Activated CD4-positive, alpha-beta T cell treated with anti-CD3 and anti-CD28 coated beads, Interleukin-2, amount 10 ng/mL, durations not matched to agents 24 days and 14 days (primary cell): ENCODE measurements around the gene MAGEA11. TPM values are rescaled to one million over a fixed set of nuclear protein-coding genes. Genes with fewer than 3 reads are reported as not detected.
A peak's percentile ranks its signal among the peaks of the same experiment; 100 is the strongest.
"Not testable (repeated sequence)": the region's sequence is repeated elsewhere in the genome, so short reads cannot be mapped to it uniquely, and the experiment has no call there.

Experiments
- DNase-seq: peaks from one replicate; pipeline ENCODE4 v3.0.0; 2022
- H3K27ac Mint-ChIP-seq: one replicate; pipeline ENCODE4 v1.8.0; 2022; ENCODE audit warnings: mild to moderate bottlenecking, mixed read lengths
- H3K27me3 Mint-ChIP-seq: one replicate; pipeline ENCODE4 v1.8.0; 2022; ENCODE audit warnings: mixed read lengths
- H3K36me3 Mint-ChIP-seq: one replicate; pipeline ENCODE4 v1.8.0; 2022; ENCODE audit warnings: low read depth, mild to moderate bottlenecking, mixed read lengths
- H3K4me1 Mint-ChIP-seq: one replicate; pipeline ENCODE4 v1.8.0; 2021; ENCODE audit warnings: mixed read lengths
- H3K4me3 Mint-ChIP-seq: one replicate; pipeline ENCODE4 v1.8.0; 2022; ENCODE audit warnings: mild to moderate bottlenecking, moderate library complexity, mixed read lengths
- H3K9me3 Mint-ChIP-seq: one replicate; pipeline ENCODE4 v1.8.0; 2021; ENCODE audit warnings: mixed read lengths
- intact Hi-C: fragments of 100-400 bp; cut with micrococcal nuclease; formaldehyde crosslinking; loops from one replicate; pipeline ENCODE4 v1.15.1; 2023
- total RNA-seq: library from RNA; stranded (reverse); gene quantifications from 2 replicates; pipeline ENCODE4 v1.2.3, GENCODE V29; 2022

MAGEA11 gene
- total RNA-seq, 1 donor from 2014 or later: not detected

DNA sequence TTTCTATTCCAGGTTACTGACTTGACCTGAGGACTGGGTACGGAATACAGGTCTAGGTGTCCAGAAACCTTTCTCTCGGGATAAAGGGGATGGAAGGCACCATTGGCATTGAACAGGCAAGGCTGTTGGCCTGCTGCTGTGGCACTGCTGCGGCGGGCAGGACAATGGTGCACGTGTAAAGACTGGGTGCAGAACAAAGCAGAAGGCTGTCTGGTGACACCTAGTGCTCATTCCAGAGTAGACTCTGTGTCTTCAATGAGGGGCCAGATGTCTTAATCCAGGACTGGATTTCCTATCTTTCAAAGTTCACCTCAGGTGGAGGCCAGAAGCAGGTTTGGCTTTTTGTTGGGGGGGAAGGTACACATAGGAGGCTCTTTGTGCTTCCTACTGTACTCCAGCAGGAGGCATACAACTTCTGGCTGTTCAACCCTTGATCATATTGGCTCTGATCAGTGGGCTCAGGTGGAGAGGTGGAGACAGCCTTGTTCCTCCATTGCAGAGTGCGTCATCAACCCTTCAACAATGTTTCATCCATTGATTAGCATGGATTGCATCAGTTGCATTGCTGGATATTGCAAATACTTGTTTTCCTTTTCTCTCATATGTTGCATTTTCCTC, 34.6 kb downstream of the MAGEA11 start:
- H3K4me3 Mint-ChIP-seq, H3K4me1 Mint-ChIP-seq, DNase-seq, H3K36me3 Mint-ChIP-seq, H3K27me3 Mint-ChIP-seq, intact Hi-C loops, H3K27ac Mint-ChIP-seq, H3K9me3 Mint-ChIP-seq: not testable (repeated sequence)

DNA sequence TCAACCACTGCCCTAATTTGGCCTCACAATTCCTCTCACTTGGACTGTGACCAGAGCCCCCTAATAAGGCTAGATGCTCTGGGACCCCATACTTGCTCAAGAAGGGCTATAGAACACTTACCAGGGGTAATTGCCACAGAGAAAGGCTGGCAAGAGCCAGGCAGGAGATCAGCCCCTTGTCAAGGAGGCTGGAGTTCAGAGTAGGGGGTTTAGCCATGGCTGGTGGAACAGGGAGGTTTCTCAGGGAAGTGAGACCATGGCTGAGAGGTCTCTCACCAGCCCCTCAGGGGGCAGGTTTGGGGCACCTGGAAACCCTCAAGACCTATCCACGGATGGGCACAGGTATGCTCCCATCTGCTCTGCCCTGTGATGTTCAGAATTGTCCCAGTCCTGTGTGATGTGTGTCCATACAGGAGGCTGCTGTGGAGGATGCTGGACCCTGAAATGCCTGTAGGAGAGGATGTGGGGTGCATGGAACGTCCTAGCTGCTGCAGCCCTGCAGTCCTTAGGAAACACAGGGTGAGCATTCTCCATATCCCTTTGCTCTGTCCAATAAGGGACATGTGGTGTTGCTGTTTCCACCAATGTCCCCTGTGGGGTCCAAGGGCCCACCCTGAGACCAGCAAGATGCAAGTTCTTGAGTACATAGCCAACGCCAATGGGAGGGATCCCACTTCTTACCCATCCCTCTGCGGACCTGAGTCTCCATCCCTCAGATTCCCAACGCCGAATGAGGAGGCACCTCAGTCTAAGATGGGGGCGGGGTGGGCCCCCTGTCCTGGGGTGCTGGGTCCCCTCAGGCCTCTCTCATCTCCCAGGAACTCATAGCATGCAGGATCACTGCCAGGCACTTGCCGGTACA, 45.6 kb downstream of the MAGEA11 start:
- intact Hi-C loops: no loop called here
- Mint-ChIP-seq H3K27ac (no peak overlapping the region), H3K27me3 (peaks cover 5% of the 10 kb centered on the region), H3K36me3 (no peaks in the 10 kb centered on the region), H3K9me3 (no peaks in the 10 kb centered on the region), H3K4me3 (no peak overlapping the region), H3K4me1 (no peaks in the 10 kb centered on the region)
- peak; percentile 13 for DNase-seq

DNA sequence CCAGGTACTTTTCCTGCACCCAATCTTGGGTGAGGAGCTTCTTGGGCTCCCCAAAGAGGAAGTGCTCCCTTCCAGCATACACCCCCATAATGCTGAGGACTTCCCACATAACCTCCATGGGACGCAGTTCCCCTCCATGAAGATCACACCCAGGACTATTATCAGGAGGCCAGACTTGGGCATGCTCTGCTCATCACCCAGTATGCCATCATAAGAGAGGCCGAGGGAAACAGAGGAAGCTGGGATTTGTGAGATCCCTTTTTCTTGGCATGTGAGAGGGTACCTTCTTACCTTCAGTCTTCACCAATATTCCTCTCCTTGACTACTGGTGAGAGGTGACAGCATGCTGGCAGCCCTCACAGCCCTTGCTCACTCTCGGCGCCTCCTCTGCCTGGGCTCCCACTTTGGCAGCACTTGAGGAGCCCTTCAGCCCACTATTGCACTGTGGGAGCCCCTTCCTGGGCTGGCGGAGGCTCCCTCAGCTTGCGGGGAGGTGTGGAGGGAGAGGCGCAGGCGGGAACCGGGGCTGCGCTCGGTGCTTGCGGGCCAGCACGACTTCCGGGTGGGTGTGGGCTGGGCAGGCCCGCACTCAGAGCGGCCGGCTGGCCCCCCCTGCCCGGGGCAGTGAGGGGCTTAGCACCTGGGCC, 46.3 kb downstream of the MAGEA11 start:
- H3K9me3 Mint-ChIP-seq: no peaks in the 10 kb centered on the region
- no peak overlapping the region for H3K4me3 Mint-ChIP-seq
- H3K27ac Mint-ChIP-seq: no peak overlapping the region
- no peaks in the 10 kb centered on the region for H3K4me1 Mint-ChIP-seq
- no peaks in the 10 kb centered on the region for H3K36me3 Mint-ChIP-seq
- peaks cover 5% of the 10 kb centered on the region for H3K27me3 Mint-ChIP-seq
- intact Hi-C loops: no loop called here
- peak; percentile 23 for DNase-seq

DNA sequence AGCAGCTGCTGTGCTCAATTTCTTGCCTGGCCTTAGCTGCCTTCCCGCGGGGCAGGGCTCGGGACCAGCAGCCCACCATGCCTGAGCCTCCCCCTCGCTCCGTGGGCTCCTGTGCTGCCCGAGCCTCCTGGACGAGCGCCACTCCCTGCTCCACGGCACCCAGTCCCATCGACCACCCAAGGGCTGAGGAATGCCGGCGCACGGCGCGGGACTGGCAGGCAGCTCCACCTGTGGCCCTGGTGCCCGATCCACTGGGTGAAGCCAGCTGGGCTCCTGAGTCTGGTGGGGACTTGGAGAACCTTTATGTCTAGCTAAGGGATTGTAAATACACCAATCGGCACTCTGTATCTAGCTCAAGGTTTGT, 46.8 kb downstream of the MAGEA11 start:
- H3K4me3 Mint-ChIP-seq, intact Hi-C loops, H3K27me3 Mint-ChIP-seq, H3K9me3 Mint-ChIP-seq, H3K36me3 Mint-ChIP-seq, H3K27ac Mint-ChIP-seq, H3K4me1 Mint-ChIP-seq: not testable (repeated sequence)
- peak; percentile 16 for DNase-seq

DNA sequence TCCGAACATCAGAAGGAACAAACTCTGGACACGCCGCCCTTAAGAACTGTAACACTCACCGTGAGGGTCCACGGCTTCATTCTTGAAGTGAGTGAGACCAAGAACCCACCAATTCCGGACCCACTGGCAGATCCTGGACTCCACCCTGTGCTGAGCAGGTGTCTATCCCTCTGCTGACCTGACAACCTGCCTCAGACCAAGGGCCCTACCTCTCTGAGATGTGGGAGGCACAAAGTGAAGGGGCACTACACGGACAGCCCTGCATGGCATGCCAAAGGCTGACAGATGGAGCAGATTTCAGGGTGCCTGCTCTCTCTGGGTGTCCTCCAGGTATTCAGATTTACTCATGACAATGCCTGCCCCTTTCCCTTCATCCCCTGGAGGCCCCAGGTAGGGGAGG, 48.0 kb downstream of the MAGEA11 start:
- H3K36me3 Mint-ChIP-seq: no peaks in the 10 kb centered on the region
- H3K9me3 Mint-ChIP-seq: no peaks in the 10 kb centered on the region
- intact Hi-C loops: no loop called here
- peaks cover 5% of the 10 kb centered on the region for H3K27me3 Mint-ChIP-seq
- H3K4me3 Mint-ChIP-seq: no peak overlapping the region
- no peaks in the 10 kb centered on the region for H3K4me1 Mint-ChIP-seq
- H3K27ac Mint-ChIP-seq: no peak overlapping the region
- DNase-seq: no peak

DNA sequence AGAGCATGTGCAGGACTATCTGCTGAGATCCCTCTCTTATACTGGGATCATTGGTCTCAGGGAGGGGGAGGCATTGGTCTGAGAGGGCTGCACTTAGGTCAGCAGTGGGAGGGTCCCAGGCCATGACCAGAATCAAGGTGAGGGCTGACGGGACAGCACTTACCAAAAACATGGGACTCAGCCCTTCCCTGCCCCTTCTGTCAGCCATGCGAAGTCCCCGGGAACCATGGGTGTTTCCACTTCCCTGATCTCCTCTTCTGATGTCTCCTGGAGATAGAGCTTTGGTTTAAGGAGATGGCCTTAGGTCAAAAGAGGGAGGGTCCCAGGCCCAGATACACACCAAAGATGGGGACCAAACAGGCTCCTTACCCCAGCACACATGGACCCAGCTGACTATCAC, 49.1 kb downstream of the MAGEA11 start:
- no peaks in the 10 kb centered on the region for H3K36me3 Mint-ChIP-seq
- DNase-seq: peak; percentile 7
- intact Hi-C loops: no loop called here
- no peak overlapping the region for H3K4me3 Mint-ChIP-seq
- no peak overlapping the region for H3K27ac Mint-ChIP-seq
- peaks cover 5% of the 10 kb centered on the region for H3K27me3 Mint-ChIP-seq
- no peaks in the 10 kb centered on the region for H3K9me3 Mint-ChIP-seq
- no peaks in the 10 kb centered on the region for H3K4me1 Mint-ChIP-seq

DNA sequence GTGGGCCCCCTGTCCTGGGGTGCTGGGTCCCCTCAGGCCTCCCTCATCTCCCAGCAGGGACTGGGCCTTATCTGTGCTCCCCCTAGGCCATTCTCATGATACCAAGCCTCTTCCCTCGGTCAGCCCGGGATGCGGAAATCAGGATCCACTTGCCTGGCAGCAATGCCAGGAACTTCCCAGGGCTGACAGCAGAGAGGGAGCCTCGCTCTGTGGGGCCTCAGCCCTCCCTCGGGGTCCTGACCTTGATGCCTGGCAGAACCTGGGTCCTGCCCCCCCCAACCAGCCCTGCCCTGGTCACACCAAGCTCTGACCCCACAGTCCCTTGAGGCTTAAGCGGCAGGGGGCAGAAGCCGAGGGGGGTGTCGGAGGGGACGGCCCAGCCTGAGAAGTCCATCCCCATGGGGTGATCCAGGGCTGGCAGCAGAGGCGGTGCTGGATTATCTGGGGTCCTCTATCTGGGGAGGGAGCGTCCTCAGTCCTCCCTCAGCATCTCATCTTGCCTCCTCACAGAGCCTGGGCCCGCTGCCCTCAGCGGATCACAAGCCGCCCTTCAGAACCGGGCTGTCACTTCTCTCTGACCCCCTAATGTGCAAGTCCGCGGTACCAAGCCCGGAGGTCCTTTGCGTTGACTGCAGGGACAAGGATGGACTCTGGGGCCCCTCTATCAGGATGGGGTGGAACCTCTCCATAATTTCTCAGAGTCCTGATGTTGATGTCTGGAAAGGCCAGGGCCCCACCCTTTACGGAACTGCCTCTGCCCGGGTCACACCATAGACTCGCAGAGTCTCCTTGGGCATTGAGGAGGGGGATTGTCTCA, 50.2 kb downstream of the MAGEA11 start:
- H3K27me3 Mint-ChIP-seq, H3K4me1 Mint-ChIP-seq, H3K27ac Mint-ChIP-seq, H3K9me3 Mint-ChIP-seq, H3K4me3 Mint-ChIP-seq, H3K36me3 Mint-ChIP-seq, intact Hi-C loops: not testable (repeated sequence)
- DNase-seq: peak; percentile 5

DNA sequence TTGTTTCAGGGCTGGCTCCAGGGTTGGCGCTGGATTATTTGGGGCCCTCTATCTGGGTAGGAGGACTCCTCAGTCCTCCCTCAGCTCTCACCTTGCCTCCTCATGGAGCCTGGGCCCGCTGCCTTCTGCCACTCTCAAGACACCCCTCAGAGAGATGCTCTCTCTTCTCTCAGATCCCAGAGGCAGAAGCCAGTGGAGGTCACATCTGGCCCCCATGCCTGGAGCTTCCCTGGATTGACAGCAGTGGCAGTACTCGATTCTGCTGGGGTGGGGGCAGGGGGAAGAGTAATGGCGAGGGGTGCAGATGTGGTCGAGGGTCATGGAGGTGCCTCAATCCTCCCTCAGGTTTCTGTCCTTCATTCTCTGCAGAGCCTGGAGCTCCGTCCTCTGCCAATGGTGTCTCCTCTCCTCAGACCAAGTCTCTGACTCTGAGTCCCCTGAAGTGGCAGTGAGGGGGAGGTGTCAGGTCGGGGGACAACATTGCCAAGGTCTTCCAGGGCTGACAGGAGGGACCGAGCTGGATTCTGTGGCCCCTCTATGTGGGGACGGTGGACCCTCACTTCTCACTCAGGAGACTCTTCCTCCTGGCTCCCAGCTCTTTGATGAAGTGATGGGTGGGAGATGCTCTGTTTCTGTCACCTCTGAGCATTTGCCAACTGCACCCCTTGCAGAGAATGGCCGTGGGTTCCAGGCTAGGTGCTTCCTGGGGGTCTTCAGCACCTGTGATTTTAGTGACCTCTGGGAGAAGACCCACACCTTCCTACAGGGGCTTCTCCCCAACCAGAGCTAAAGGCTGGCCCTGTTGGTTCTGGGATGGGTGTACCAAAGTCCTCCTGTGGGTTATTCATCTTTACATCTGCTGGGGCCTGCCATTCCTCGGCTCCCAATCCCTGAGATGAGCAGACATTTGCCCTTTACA, 51.1 kb downstream of the MAGEA11 start:
- H3K9me3 Mint-ChIP-seq: no peaks in the 10 kb centered on the region
- peak; percentile 17 for DNase-seq
- no peak overlapping the region for H3K4me3 Mint-ChIP-seq
- no peak overlapping the region for H3K27ac Mint-ChIP-seq
- intact Hi-C loops: no loop called here
- H3K4me1 Mint-ChIP-seq: no peaks in the 10 kb centered on the region
- no peaks in the 10 kb centered on the region for H3K27me3 Mint-ChIP-seq
- H3K36me3 Mint-ChIP-seq: no peaks in the 10 kb centered on the region

Other genes starting within 250 kb of the MAGEA11 start
- gene IDS, start 206.8 kb upstream of the MAGEA11 start, total RNA-seq: 43.9 and 44.9 TPM in 2 replicates
- gene EOLA1, start 171.0 kb upstream of the MAGEA11 start, total RNA-seq: 24.8 and 28.6 TPM in 2 replicates
- not detected in 2 replicates for gene HSFX3, start 162.1 kb upstream of the MAGEA11 start, total RNA-seq
- gene MAGEA9B, start 124.6 kb upstream of the MAGEA11 start, total RNA-seq: not detected in 2 replicates
- 0.28 TPM in 1 of 2 replicates, not detected in the other for gene HSFX2, start 116.7 kb upstream of the MAGEA11 start, total RNA-seq
- 16.4 and 18.2 TPM in 2 replicates for gene TMEM185A, start 80.3 kb upstream of the MAGEA11 start, total RNA-seq
- 0.50 and 0.58 TPM in 2 replicates for gene HSFX1, start 62.0 kb downstream of the MAGEA11 start, total RNA-seq
- not detected in 2 replicates for gene MAGEA9, start 69.9 kb downstream of the MAGEA11 start, total RNA-seq
- gene MAGEA8, start 169.1 kb downstream of the MAGEA11 start, total RNA-seq: not detected in 2 replicates
- 0.17 TPM in 1 of 2 replicates, not detected in the other for gene HSFX4, start 217.5 kb downstream of the MAGEA11 start, total RNA-seq
- gene EOLA2, start 226.4 kb downstream of the MAGEA11 start, total RNA-seq: 49.2 and 50.0 TPM in 2 replicates